HEK293T (cell line): ENCODE results near the gene USP30.

ENCODE experiments used
- ARNT ChIP-seq: fragments of 450-650 bp; IDR thresholded peaks from 2 replicates; pipeline ENCODE4 v1.6.1; 2017; ENCODE audit warnings: mild to moderate bottlenecking
- LEF1 ChIP-seq: fragments of 450-650 bp; IDR thresholded peaks from 2 replicates; pipeline ENCODE4 v1.6.1; 2017; ENCODE audit warnings: mild to moderate bottlenecking, borderline replicate concordance
- ZNF384 ChIP-seq: fragments of 450-650 bp; IDR thresholded peaks from 2 replicates; pipeline ENCODE4 v1.6.1; 2016

GRCh38 chr12:109113661-109114321, 61.4 kb downstream of the USP30 start:
- TF ChIP-seq LEF1 (no peak), ARNT (no peak), ZNF384 (no peak)
